NCI-H1092 (cell line): ENCODE results near the gene STX18.
"Not testable (repeated sequence)": the region's sequence is repeated elsewhere in the genome, so short reads cannot be mapped to it uniquely, and the experiment has no call there.

Experiments
- DNase-seq: peaks from one replicate; lab custom pipeline; 2025; lab: John Stamatoyannopoulos, UW

The STX18 gene

GRCh38 chr4:4541661-4542570 is at the start of gene STX18:
Gene STX18, minus strand, starts transcription at chr4:4542048. Its CDS starts 84 bp downstream, at chr4:4541964.
- peak; percentile 74 for DNase-seq

DNA sequence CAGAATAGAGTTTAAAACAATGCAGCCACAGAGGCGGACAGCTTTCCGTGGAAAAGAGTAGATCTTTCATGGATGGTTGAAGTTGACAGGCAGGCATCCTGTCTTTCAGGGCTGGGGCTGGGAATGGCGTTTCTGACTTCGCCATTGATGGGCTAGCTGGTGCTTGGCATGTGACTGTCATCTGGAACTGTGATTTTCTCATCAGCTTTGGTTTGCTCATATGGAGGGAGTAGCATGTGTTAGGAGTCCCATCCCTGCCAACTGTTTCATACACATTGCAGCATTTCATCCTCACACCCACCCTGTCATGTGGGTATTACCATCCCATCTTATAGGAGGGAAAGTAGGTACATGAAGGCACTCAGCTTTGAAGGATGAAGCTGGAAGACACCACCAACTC is 49.2 kb upstream of the STX18 start:
- DNase-seq: no peak

DNA sequence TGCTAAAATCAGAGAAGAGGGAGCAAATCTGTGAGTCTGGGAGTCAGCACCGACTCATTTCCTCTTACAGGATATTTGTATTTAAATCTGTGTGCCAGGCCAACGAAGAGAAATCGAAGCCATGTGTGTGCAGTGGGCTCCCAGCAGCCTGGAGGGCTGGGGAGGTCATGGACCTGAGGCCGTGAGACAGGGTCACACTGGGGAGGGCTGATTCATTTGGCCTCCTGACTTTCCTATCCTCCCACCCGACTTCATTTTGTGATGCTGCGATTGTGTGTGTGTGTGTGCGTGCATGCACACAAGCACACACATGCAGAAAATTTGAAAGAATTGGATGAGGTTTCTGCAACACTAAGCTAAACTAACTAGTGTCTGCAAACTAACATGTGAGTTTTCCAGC is 48.7 kb upstream of the STX18 start:
- no peak for DNase-seq

- DNase-seq: no peak
Observed at GRCh38 chr4:4585012-4585670, 43.3 kb upstream of the STX18 start.

- DNase-seq: no peak
Observed at GRCh38 chr4:4583606-4584005, 41.8 kb upstream of the STX18 start.

GRCh38 chr4:4582653-4583052 is 40.8 kb upstream of the STX18 start:
- no peak for DNase-seq

DNA sequence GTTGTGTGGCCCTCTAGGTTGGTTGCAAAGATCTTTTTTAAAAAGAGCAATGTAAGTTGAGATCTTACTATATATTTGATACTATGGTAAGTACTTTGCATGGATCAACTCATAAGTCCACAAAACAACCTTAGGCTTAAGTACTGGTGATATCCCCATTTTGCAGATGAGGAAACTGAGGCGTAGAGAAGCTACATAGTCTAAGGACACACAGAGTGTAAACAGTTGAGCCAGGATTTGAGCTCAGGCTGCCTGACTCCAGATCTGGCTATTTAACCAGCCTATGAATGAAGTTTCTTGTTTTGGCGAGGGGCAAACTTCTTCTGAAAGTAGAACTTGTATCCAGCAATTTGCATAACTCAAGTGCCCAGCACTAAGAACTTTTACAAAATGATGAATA is 38.6 kb upstream of the STX18 start:
- DNase-seq: no peak

- no peak for DNase-seq
Observed at GRCh38 chr4:4578981-4579380, 37.1 kb upstream of the STX18 start.

- DNase-seq: no peak
Observed at GRCh38 chr4:4577359-4577875, 35.6 kb upstream of the STX18 start.

GRCh38 chr4:4575284-4576211 is 33.7 kb upstream of the STX18 start:
- DNase-seq: peak; percentile 33

DNA sequence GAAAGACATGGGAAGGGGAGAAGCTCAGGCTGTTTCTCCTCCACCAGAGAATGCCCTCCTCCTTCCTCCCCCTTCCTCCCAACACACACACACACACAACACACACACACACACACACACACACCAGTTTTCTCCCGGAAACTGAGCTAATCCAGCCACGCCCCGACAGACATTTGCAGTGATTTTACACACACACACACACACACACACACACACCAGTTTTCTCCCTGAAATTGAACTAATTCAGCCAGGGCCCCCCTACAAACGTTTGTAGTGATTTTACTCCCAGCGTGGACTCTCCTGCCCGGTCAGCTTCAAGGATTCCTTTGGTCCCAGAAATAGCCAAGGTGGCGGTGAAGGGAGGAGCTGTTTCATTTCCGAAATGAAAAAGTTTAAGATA is 32.9 kb upstream of the STX18 start:
- DNase-seq: no peak

GRCh38 chr4:4574052-4574451 is 32.2 kb upstream of the STX18 start:
- no peak for DNase-seq

- no peak for DNase-seq
Observed at GRCh38 chr4:4572821-4573220, 31.0 kb upstream of the STX18 start.

DNA sequence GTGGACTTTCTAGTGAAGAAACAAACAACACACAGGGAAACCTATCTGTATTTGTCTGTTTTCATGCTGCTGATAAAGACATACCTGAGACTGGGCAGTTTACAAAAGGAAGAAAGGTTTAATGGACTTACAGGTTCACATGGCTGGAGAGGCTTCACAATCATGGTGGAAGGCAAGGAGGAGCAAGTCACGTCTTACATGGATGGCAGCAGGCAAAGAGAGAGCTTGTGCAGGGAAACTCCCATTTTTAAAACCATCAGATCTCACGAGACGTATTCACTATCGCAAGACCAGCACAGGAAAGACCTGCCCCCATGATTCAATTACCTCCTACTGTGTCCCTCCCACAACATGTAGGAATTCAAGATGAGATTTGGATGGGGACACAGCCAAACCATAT is 28.0 kb upstream of the STX18 start:
- DNase-seq: not testable (repeated sequence)

GRCh38 chr4:4568806-4569427 is 27.1 kb upstream of the STX18 start:
- no peak for DNase-seq

GRCh38 chr4:4566359-4566758 is 24.5 kb upstream of the STX18 start:
- not testable (repeated sequence) for DNase-seq

DNA sequence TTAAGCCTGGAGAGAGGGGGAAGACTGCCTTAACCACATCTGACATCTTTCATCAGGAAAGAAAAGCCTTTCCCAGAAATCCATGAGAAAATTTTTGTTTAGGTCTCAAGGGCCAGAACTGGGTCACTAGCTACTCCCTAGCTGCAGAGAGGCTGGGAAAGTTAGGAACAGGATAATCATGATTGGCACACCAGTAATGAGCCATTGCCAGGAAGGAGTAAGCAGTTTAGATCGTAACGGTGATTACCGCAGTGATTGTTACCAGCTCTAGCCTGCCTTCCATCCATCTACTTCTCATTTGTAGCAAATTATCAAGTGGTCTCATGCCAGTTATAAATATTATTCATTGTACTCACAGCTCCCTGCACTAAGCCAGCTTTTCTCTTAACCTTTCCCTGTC is 22.7 kb upstream of the STX18 start:
- DNase-seq: no peak

GRCh38 chr4:4560642-4561041 is 18.8 kb upstream of the STX18 start:
- no peak for DNase-seq

DNA sequence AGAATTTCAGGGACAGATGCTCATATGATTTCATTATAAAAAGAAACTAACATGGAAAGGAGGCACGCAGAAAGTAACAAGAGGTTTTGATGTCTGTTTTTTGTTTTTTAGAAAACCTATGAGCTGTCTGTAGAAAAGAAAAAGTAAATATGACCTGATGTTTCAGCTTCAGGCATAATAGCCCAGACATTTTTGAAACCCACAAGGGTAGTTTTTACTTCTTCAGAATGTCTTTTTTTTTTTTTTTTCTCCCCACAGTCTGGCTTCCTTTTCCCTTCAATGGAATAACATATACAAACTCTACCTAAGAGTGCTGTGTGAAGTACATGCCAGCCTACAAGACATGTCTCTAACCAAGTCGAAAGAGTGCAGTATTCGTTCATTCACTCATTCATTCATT is 18.3 kb upstream of the STX18 start:
- DNase-seq: no peak

GRCh38 chr4:4559596-4559995 is 17.7 kb upstream of the STX18 start:
- DNase-seq: no peak

DNA sequence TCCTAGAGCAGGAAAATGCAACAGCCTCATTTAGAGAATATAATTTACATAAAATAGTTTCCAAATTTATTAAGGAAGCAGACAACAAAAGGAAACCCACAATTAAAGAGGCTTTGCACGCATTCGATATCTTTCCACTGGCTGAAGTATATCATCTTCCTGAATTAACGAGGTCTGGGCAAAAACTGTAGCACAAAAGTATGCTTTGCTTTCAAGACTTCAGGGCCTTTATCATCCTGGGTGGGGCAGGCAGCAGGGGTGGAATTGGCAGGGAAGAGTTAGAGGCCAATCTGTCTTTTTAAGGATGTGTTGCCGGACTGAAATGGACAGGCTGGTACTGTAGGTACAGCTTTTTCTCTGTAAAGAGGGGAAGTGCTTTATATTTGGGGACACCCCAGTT is 17.0 kb upstream of the STX18 start:
- no peak for DNase-seq

- DNase-seq: no peak
Observed at GRCh38 chr4:4555916-4556315, 14.1 kb upstream of the STX18 start.
